CD4-positive, alpha-beta T cell treated with Interleukin-4 for 4 hours (primary cell): ENCODE data around the gene FALEC.

Experiments
- DNase-seq: peaks from one replicate; pipeline ENCODE4 v3.0.0-alpha.2; 2020

Gene FALEC

GRCh38 chr1:150515328-150516049 lies at the start of gene FALEC:
TSS of gene FALEC (plus strand) at chr1:150515752.
- DNase-seq, result peak; percentile 89

GRCh38 chr1:150466964-150467363 lies 48.6 kb upstream of the FALEC start:
- no peak for DNase-seq

- no peak for DNase-seq
Observed at GRCh38 chr1:150469291-150469690, 46.3 kb upstream of the FALEC start.

GRCh38 chr1:150472601-150473200 lies 42.9 kb upstream of the FALEC start:
- no peak for DNase-seq

- DNase-seq, result no peak
Observed at GRCh38 chr1:150473659-150474058, 41.9 kb upstream of the FALEC start.

GRCh38 chr1:150474869-150475268 lies 40.7 kb upstream of the FALEC start:
- DNase-seq, result no peak

GRCh38 chr1:150476754-150477153 lies 38.8 kb upstream of the FALEC start:
- no peak for DNase-seq

- DNase-seq, result no peak
Observed at GRCh38 chr1:150477320-150477719, 38.2 kb upstream of the FALEC start.

- DNase-seq, result no peak
Observed at GRCh38 chr1:150477733-150478132, 37.8 kb upstream of the FALEC start.

- no peak for DNase-seq
Observed at GRCh38 chr1:150479370-150479769, 36.2 kb upstream of the FALEC start.

- DNase-seq, result no peak
Observed at GRCh38 chr1:150479927-150480352, 35.6 kb upstream of the FALEC start.

- no peak for DNase-seq
Observed at GRCh38 chr1:150484431-150484830, 31.1 kb upstream of the FALEC start.

GRCh38 chr1:150484861-150485260 lies 30.7 kb upstream of the FALEC start:
- DNase-seq, result no peak

- DNase-seq, result peak; percentile 99
Observed at GRCh38 chr1:150486966-150487762, 28.4 kb upstream of the FALEC start, which contains the start of gene TARS2. TSS of gene TARS2 (plus strand) at chr1:150487419. CDS start at chr1:150487451, 32 bp downstream.

- no peak for DNase-seq
Observed at GRCh38 chr1:150487763-150488115, 27.8 kb upstream of the FALEC start.

GRCh38 chr1:150493175-150493574 lies 22.4 kb upstream of the FALEC start:
- no peak for DNase-seq

- no peak for DNase-seq
Observed at GRCh38 chr1:150498342-150498741, 17.2 kb upstream of the FALEC start.

- no peak for DNase-seq
Observed at GRCh38 chr1:150505431-150505830, 10.1 kb upstream of the FALEC start.

GRCh38 chr1:150507912-150508864 lies 7.4 kb upstream of the FALEC start, which contains the start of gene ECM1:
TSS of gene ECM1 (plus strand) at chr1:150508109. CDS start at chr1:150508210, 101 bp downstream.
- DNase-seq, result no peak

- DNase-seq, result no peak
Observed at GRCh38 chr1:150508982-150509381, 6.6 kb upstream of the FALEC start.

GRCh38 chr1:150511551-150511950 lies 4.0 kb upstream of the FALEC start:
- DNase-seq, result no peak

GRCh38 chr1:150511985-150512660 lies 3.4 kb upstream of the FALEC start:
- DNase-seq, result no peak
